PFSK-1 (cell line): ENCODE measurements around the gene ABCC3.

Experiments
- FOXP2 ChIP-seq: optimal IDR thresholded peaks from 2 replicates; pipeline ENCODE3; 2011; ENCODE audit warnings: borderline replicate concordance, control low read depth, inconsistent platforms; ENCODE audit not compliant: insufficient read depth; ENCODE audit errors: extremely low read length, extremely low read depth
- POLR2AphosphoS5 ChIP-seq: IDR thresholded peaks from 2 replicates; pipeline ENCODE4 v1.6.1; 2012; ENCODE audit warnings: low read depth, mild to moderate bottlenecking, control low read depth, low read length, moderate library complexity
- REST ChIP-seq, 2 experiments: IDR thresholded peaks; 2 replicates each; pipeline versions ENCODE4 v1.6.1 to v1.8.0; 2011 to 2012; ENCODE audit warnings: low read depth in 2 of 2, low read length in 2 of 2, control low read depth in 1 of 2, inconsistent platforms in 1 of 2, mild to moderate bottlenecking in 1 of 2, moderate library complexity in 1 of 2; ENCODE audit not compliant: insufficient read depth in 1 of 2
- SIN3A ChIP-seq: IDR thresholded peaks from 2 replicates; pipeline ENCODE4 v1.6.1; 2012; ENCODE audit warnings: mild to moderate bottlenecking, low read length, moderate library complexity, borderline replicate concordance; ENCODE audit not compliant: insufficient read depth
- TAF1 ChIP-seq: IDR thresholded peaks from 2 replicates; pipeline ENCODE4 v1.6.1; 2012; ENCODE audit warnings: low read length, control low read depth, borderline replicate concordance; ENCODE audit not compliant: insufficient read depth

ABCC3 gene

GRCh38 chr17:50691550-50692447, 57.1 kb downstream of the ABCC3 start:
- TF ChIP-seq TAF1 (no peak), REST (IDR thresholded peaks at IDR 0.05; ENCODE audit: insufficient read depth in 1 of 2, low read depth in 2 of 2, low read length in 2 of 2) (no peak), POLR2AphosphoS5 (0 out of 2 replicates have a peak, but pooled peaks have one; percentile 13)

GRCh38 chr17:50692448-50693035, 57.9 kb downstream of the ABCC3 start:
- TF ChIP-seq FOXP2 (no peak), TAF1 (no peak), REST (IDR thresholded peaks at IDR 0.05; ENCODE audit: insufficient read depth in 1 of 2, low read depth in 2 of 2, low read length in 2 of 2) (no peak), SIN3A (no peak), POLR2AphosphoS5 (no peak)

- TF ChIP-seq REST (IDR thresholded peaks at IDR 0.05; ENCODE audit: insufficient read depth in 1 of 2, low read depth in 2 of 2, low read length in 2 of 2) (no peak), FOXP2 (no peak), SIN3A (no peak), TAF1 (no peak), POLR2AphosphoS5 (no peak)
These were observed 58.5 kb downstream of the ABCC3 start for GRCh38 chr17:50693036-50693682.

GRCh38 chr17:50696365-50696879, 61.7 kb downstream of the ABCC3 start:
- no peak for TF ChIP-seq TAF1
- no peak for TF ChIP-seq SIN3A
- no peak for TF ChIP-seq FOXP2
- TF ChIP-seq REST (IDR thresholded peaks at IDR 0.05; ENCODE audit: insufficient read depth in 1 of 2, low read depth in 2 of 2, low read length in 2 of 2), result no peak
- no peak for TF ChIP-seq POLR2AphosphoS5
